Left renal cortex interstitium (tissue), 4 donors: Measurements from ENCODE around the gene RHOXF1. TPM values are rescaled to one million over a fixed set of nuclear protein-coding genes. Genes with fewer than 3 reads are reported as not detected.
A peak's percentile ranks its signal among the peaks of the same experiment; 100 is the strongest.
"Not testable (repeated sequence)": the region's sequence is repeated elsewhere in the genome, so short reads cannot be mapped to it uniquely, and the experiment has no call there.

Experiments used
- DNase-seq, 4 donors: peaks; one replicate each; pipeline ENCODE4 v3.0.0-alpha.2; 2013; ENCODE audit warnings: low read depth in 4 of 4, low spot score in 2 of 4, missing footprints in 1 of 4
- polyA plus RNA-seq, 4 donors: library from polyadenylated mRNA; unstranded; fragments of 120-200 nt; gene quantifications; one replicate each; pipeline ENCODE4 v1.2.1, GENCODE V29; 2013; ENCODE audit not compliant: insufficient read length in 4 of 4

The RHOXF1 gene, protein sequence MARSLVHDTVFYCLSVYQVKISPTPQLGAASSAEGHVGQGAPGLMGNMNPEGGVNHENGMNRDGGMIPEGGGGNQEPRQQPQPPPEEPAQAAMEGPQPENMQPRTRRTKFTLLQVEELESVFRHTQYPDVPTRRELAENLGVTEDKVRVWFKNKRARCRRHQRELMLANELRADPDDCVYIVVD
- polyA plus RNA-seq, result 1 to 10 TPM in 2 of 4 donors, under 1 TPM in 2; 0.17 to 3.9 (median 1.6) TPM

DNA sequence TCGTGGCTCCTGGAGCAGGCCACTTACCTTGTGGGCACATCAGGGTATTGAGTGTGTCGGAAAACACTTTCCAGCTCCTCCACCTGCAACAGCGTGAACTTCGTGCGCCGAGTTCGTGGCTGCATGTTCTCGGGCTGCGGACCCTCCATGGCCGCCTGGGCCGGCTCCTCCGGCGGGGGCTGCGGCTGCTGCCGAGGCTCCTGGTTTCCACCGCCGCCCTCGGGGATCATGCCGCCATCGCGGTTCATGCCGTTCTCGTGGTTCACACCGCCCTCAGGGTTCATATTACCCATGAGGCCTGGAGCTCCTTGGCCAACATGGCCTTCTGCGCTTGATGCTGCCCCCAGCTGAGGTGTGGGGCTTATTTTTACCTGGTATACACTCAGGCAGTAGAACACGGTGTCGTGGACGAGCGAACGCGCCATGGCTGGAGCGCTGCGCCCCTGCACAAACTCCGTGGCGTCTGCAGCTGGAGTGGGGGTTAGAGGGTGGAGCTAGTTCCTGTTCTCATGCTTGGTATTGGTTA, at the start of gene RHOXF1:
TSS of gene RHOXF1 (minus strand) at position 476 of the 526 bp plus-strand sequence. CDS start at position 425, 51 bp downstream.
- no peak for DNase-seq

DNA sequence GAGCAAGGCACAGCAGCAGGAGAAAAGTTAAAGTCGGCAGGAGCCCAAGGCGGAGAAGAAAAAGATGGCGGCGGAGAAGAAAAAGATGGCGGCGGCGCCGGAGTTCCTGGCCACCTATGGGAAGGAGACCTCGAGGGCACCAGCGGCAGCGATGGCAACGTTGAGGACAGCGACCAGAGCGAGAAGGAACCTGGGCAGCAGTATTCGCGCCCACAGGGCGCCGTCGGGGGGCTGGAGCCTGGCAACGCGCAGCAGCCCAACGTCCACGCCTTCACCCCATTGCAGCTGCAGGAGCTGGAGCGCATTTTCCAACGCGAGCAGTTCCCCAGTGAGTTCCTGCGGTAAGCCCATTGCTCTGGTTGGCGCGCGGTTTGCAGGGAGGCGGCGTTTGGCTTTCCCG, 43.4 kb upstream of the RHOXF1 start:
- not testable (repeated sequence) for DNase-seq

DNA sequence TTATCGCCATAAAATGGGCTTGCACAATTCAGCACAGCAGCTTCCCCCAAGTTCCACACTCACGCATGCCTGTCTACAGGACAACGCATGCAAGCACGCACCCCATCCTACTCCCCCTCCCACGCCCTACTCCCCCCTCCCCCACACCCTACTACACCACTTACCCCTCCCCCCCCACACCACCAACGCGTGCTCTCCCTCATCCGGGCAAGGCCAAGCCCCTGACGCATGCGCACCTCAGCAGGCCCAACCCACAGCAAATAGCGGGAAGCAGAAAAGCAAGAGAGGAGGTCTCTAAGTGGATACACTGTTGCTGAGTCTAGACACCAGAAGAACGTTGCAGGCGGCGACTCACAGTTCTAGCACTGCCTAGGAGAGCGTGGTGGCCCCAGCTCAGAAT, 42.6 kb upstream of the RHOXF1 start, which contains the start of gene RHOXF2:
TSS of gene RHOXF2 (plus strand) at position 301 of the 400 bp plus-strand sequence. CDS start 138 bp downstream, outside the sequence.
- not testable (repeated sequence) for DNase-seq

DNA sequence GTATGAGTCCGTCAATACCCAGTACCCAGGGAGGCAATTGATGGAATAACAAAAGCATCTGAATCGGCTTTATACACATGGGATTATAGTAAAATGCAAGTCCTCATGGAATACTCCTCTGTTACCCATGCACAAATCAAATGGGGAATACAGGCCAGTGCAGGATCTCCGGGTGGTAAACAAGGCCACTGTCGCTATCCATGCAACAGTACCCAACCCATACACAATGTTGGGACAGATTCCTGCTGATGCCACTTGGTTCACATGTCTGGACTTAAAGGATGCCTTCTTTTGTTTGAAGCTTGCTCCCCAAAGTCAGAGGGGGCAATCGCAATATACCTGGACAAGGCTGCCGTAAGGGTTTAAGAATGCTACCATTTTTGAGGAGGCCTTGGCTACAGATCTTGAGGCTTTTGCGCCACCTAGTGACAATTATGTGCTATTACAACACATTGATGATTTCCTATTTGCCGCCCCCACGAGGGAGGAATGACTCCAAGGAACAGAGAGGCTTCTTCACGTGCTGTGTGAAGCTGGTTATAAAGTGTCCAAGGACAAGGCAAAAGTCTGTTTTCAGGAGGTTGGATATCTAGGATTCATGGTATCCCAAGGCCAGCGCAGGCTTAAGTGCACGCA, 34.5 kb upstream of the RHOXF1 start:
- DNase-seq, result not testable (repeated sequence)

DNA sequence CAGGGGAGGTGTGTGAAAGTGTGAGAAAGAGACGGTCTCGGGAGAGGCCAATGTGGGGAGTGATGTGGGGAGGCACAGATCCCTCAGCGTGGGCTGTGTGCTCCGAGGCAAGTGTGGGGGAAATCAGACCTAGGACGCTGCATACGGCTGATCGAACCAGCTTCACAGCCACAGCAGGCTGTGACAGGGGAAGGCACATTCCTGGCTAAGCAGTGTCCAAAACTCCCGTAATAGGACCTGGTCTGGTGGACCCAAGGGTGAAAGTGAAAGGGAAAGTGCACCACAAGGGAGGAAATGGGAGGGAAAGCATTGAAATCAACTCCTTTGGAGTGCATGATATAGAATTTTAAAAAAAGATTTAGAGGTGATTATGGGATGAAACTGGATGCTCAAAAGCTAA, 31.8 kb upstream of the RHOXF1 start:
- DNase-seq, result no peak

DNA sequence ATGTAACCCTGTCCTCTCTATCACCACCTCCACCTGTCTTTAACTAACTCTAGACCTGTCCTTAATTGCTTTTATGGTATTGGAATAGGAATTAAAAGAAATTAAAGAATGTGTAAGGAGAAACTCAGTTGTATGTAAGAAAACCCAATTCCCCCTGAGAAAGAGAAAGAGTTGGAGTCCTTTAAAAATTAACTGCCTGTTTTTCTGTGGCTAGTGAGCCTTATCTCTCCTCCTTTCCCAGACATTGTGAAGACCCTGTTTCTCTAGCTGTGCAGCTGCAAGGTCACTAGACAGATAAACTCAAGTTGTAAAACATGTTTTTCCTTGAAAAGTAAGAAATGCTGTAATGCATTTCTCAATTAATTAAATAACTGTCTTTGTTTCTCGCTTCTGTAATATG, 30.6 kb upstream of the RHOXF1 start:
- not testable (repeated sequence) for DNase-seq

DNA sequence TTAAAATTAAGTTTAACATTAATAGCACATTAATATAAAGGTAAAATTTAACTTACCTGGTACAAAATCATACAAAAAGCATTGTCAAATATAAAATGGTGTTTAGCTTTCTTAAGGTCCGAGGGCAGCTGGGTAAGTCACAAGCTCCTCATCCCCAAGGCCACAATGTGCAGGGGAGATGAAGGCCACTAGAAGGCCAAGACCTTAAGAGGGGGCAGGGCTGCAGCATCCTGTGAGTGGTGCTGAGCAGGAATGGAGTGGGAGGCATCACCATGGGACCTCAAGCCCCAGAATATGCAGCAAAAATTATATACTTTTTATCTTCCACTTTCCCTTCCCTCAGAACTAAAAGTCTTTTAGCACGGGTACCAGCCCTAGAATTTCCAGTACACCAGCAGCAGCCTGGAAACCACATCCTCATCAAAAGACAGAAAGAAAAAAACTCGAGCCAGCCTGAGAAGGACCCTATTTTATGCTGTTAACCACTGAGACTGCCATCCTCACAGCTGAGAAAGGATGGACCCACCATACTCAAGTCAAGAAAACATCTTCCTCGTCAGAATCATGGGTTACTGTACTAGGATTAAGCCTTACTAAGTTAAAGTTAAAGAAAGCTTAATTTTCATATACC, 29.7 kb upstream of the RHOXF1 start:
- DNase-seq, result no peak

DNA sequence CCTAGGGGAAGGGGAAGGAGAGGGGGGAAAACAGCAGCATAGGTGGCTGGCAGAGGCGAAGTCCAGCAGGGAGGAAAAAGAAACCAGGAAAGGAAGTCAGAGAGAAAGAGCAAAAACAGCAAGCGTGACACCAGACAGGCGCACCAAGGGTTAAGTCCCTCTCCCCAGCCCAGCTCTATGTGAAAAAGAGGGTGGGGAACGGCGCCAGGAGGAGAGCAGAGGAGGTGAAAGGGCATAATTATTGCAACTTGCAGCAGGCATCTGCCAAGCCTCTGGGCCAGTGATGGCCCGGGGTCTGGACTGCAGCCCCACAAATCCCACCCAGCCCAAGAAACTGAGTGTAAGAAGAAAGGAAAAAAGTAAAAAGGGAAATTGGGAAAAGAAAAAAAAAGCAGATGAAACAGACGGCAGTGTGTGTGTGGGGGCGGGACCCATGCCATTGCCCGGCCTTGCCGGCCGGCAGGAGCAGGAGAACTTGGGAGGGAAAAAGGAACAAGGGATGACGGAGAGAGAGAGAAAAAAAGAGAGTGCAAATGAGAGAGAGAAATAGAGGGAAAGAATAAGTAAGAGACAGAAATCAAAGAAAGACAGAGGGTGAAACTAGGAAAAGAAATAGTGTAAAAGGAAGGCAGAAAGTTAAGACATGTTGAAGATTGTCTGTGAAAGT, 28.6 kb upstream of the RHOXF1 start:
- DNase-seq, result peak in 2 of 4 donors; percentile 3 to 13

DNA sequence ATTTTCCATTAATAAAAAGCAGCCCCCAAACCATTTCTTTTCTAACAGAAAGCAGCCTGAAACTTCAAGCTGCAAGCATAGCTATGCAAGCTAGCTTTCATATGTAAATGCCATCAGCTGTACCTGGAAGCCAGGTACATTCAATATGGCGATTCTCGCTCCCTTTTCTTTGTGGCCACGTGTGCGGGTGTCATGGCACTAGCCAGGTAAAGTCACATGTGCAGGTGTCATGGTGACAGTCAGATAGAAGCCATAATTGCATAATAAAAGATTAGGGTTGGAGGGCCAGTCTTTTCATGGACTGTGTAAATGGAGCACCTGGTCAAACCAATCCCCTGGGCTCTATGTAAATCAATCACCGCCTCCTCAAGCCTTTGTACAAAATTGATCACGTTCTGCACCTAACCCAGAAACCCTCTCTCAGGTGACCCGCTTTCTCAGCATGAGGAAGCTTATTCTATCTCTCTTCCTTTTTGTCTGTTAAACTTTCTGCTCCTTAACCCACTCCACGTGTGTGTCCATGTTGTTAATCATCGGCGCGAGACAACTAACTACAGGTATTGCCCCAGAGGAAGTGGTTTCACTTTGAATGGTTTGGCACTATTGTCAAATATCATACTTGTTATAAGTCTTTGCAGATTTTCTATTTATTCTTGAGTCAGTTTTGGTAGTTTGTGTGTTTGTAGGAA, 24.7 kb upstream of the RHOXF1 start:
- no peak for DNase-seq

DNA sequence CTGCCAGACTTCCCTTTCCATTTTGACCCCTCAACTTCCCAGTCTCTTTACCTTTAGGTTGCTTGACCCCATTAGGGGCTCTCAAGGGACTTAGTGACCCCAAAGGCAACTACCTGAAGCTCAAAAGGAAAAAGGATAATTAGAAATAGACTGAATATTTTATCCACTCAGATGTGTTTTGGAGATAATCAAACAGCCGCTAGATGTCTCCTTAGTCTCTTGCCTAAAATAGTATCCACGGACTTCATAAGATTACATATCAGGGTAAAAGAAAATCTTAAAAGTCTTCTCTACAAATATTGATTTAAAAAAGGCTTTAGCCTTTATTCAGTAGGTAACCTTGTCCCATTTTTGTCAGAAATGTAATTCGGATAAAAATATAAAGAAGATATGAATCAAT, 21.7 kb upstream of the RHOXF1 start:
- no peak for DNase-seq

DNA sequence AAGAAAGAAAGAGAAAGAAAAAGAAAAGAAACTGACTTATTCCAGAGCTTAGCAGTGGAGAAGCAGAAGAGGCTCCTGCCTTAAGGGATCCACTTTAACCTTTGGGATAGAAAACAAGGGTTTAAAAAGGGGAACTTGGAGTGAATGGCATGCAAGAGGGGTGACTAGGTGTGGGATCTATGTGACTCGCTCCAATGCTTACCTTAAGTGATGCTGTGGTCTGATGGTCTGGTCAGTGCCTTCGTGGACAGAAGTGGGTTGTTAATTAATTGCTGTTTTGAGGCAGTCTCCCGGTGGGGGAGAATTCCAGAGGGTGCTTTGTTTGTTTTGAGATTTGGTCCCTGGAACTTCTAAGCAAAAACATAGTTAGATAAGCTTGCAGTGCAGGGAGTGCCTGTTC, 21.1 kb upstream of the RHOXF1 start:
- no peak for DNase-seq

DNA sequence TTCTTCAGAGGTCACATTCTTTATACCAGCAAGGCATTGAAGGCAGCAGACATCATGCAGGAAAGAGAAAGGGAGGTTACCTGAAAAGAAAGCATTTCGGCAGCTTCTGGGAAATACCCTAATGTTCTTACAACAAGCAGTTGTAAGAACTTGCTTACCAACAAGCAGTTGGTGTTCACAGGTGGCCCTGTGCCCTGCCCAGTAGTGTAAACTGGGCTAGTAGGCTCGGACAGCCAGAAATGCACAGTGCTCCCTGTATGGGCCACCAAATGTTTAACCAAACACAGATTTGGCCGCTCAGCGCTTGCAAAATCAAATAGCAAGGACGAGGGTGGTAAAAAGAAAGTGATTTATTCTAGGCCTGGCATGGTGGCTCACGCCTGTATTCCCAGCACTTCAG, 20.4 kb upstream of the RHOXF1 start:
- no peak for DNase-seq

DNA sequence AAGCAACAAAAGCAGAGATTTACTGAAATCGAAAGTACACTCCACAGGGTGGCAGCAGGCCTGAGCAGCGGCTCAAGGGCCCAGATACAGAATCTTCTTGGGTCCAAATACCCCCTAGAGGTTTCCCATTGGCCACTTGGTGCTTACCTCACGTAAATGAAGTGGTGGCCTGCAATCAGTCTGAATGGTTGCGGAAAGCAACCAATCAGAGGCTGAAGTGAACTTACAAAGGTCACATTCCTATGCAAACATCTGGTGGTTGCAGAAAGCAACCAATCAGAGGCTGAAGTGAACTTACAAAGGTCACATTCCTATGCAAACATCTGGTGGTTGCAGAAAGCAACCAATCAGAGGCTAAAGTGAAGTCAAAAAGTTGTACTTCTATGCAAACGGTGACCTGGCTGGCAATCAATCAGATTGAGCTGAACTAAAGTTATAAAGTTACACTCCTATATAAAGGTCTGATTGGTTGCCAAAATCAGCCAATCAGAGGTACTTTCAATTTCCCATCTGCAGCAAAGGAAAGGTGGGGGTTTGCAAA, 12.7 kb upstream of the RHOXF1 start:
- DNase-seq, result not testable (repeated sequence)

DNA sequence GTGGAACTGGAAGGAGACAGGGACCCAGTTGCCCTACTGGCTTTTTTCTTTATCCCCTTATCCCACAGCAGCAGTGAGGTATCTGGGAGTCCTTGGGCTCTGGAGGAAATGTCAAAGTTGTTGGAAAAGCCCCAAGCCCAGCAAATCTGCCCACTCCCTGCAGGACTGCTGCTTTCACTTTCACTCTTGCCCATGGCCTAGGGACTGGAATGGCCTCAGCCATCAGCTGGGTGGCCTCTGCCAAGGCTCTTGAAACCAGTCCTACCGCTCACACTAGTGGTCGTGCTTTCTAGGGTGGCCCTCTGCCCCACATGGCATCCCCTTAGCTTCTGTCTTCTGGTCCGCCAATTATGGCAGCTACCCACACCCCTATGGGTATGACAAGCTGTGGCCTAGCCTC, 9.7 kb upstream of the RHOXF1 start:
- DNase-seq, result no peak

DNA sequence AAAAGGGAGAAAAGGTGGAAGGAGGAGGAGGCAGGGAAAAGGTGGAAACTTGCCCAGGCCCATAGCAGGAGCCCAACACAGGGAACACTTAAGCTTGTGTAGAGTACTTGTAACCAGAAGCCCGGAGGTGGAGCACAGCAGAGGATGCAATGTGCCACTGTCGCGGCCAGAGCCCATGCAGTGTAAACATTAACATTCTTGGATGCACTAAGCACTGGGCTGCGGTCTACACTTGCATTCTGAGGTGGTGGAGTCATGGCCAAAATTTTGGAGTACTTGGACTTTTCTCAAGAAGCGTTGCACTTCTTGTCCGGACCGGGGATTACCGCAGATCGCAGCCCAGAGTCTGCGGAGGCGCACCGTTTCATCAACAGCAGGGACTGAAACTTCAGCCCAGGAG, 4.5 kb upstream of the RHOXF1 start:
- DNase-seq, result no peak

DNA sequence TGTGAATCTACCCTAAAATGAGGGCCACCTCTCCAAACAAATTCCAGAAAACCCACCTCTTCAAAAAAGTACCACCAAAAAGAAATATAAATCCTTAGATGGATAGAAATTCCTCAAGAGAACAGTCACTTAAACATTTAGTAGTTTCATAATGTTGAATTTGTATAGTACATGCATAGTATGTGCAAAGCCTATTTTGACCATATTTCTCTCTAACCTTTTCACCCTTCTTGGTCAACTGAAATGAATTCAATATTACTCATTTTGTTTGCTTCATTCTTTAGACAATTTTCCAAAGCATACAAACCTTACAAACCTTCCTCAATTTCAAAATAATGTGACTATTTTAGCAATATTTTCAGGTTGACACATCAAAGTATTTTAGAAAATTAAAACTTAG, 4.1 kb downstream of the RHOXF1 start:
- DNase-seq, result no peak

DNA sequence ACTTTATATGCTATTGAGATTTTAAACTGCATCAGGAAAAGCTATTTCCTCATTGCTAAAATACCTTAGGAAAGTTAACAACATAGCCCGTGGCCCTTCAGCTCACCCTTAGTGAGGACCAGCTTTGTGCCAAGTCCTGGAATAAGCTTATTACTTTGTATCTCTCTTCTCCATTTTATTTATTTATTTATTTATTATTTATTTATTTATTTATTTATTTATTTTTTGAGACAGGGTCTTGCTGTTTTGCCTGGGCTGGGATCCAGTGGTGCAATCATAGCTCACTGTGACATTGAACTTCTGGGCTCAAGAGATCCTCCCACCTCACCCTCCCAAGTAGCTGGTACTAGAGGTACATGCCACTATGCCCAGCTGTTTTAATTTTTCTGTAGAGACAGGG, 6.3 kb downstream of the RHOXF1 start:
- DNase-seq, result no peak

DNA sequence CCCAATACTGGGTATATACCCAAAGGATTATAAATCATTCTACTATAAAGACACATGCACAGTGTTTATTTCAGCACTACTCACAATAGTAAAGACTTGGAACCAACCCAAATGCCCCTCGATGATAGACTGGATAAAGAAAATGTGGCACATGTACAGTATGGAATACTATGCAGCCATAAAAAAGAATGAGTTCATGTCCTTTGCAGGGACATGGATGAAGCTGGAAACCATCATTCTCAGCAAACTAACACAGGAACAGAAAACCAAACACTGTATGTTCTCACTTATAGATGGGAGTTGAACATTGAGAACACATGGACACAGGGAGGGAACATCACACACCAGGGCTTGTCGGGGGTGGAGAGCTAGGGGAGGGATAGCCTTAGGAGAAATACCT, 11.0 kb downstream of the RHOXF1 start:
- DNase-seq, result not testable (repeated sequence)

DNA sequence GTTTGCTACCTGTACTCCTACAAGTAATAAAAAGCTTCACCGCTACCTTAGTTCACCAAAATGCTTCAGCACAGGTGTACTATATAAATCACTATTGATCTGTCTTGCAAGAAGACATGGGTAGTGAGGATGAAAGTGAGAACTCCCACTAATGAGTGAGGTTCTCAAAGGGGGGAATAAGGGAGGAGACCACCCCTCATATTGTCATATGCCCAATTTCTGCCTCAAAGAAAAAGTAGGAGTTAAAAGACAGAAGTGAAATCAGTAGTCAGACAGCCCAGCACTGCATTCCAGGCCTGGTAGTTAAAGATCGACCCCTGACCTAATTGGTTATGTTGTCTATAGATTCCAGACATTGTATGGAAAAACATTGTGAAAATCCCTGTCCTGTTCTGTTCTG, 14.7 kb downstream of the RHOXF1 start:
- not testable (repeated sequence) for DNase-seq

DNA sequence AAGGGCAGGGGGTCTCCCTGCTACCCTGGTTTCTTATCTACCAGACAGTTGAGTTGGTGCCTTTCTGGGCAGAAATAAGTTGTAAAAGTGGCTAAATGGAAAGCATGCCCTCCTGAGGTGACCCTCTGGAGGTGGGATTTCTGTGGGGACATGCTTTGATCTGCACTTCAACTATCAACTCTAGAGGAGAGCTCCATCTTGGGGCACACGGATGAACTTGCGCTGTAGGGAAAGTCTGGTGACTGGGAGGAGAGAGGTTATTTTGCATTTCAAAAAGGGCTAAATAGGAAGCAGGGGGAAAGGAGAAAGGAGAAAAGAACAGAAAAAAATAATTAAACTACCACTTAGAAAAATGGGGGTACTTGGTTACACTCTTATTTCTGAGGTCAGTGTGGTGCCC, 25.5 kb downstream of the RHOXF1 start:
- no peak for DNase-seq
